ENCODE data around the gene SPP1.
"Not testable (repeated sequence)": the region's sequence is repeated elsewhere in the genome, so short reads cannot be mapped to it uniquely, and the experiment has no call there.

Gene SPP1

GRCh38 chr4:87975466-87975865 is at the start of gene SPP1:
Gene SPP1 (plus strand): TSS chr4:87975714. CDS start chr4:87976896, 1,182 bp downstream.
- DNase-seq (ENCODE audit: insufficient read length, low spot score) (no peak), FAIRE-seq (no peak)

DNA sequence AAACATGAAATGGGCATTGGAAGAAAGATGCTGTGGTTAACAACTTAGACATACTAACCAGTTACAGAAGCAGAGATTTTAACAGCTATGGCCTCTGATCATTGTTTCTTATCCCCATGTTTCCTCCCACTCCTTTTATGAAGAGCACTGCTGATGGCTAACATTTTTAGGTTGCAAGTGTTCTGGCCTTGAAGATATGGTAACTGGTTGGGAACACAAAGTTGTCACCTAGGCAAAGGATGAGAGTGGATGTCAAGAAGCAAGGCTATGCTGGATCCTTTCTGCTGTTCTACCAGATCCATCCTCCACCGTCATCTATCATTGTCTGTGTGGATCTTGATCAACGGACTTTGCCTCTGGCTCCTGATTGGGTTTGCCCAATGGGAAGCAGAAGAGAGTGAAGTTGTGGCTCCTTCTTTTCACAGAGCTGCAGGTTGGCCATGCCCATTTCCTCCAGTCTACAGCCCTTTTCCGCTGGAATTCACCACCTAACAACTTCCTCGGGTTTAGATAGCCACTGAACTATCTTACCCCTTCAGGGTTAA is 48.9 kb upstream of the SPP1 start:
- FAIRE-seq, result no peak
- DNase-seq (ENCODE audit: insufficient read length, low spot score), result no peak

DNA sequence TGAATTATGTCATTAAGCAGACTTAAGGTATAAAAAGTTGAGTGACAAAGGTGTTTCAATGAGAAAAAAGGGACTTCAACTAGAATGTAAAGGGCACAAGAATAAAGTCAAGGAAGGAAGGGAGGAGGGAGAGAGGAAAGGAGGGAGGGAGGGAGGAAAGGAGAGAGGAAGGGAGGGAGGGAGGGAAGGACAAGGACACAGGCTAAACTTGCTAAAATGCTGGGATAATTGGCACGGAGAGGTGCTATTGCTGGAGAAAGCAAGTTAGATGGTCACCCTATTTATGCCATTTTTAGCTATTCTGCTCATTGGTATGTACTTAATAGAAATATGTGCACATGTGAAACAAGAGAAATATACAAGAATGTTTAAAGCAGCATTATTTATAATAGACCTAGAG is 44.9 kb upstream of the SPP1 start:
- FAIRE-seq, result no peak
- DNase-seq (ENCODE audit: insufficient read length, low spot score), result no peak

GRCh38 chr4:87931932-87932331 is 43.6 kb upstream of the SPP1 start:
- DNase-seq (ENCODE audit: insufficient read length, low spot score), result no peak
- no peak for FAIRE-seq

- FAIRE-seq, result no peak
Measured at GRCh38 chr4:87932718-87933141, 42.8 kb upstream of the SPP1 start.

GRCh38 chr4:87933337-87933736 is 42.2 kb upstream of the SPP1 start:
- FAIRE-seq (no peak), DNase-seq (ENCODE audit: insufficient read length, low spot score) (no peak)

More at GRCh38 chr4:87932718-87933141, 42.8 kb upstream of the SPP1 start:
- no peak for DNase-seq (ENCODE audit: insufficient read length, low spot score)

DNA sequence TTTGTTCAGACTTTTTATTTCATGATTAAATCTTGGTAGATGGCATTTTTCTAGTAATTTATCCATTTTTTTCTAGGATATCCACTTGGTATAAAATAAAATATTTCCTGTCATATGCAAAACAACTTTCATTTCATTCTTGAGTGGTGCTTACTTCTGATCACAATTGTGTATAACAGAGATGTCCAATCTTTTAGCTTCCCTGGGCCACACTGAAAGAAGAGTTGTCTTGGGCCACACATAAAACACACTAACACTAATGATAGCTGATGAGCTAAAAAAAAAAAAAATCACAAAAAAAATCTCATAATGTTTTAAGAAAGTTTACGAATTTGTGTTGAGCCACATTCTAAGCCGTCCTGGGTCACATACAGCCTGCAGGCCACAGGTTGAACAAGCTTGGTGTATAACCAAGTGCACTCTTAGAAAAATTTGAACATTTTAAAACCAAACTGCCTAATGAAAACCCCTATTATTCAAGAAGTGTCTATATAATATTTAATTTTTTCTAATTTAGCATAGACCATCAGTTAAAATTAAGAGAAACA is 41.3 kb upstream of the SPP1 start:
- DNase-seq (ENCODE audit: insufficient read length, low spot score), result no peak
- FAIRE-seq, result no peak

- no peak for DNase-seq (ENCODE audit: insufficient read length, low spot score)
- no peak for FAIRE-seq
Measured at GRCh38 chr4:87934973-87935372, 40.5 kb upstream of the SPP1 start.

DNA sequence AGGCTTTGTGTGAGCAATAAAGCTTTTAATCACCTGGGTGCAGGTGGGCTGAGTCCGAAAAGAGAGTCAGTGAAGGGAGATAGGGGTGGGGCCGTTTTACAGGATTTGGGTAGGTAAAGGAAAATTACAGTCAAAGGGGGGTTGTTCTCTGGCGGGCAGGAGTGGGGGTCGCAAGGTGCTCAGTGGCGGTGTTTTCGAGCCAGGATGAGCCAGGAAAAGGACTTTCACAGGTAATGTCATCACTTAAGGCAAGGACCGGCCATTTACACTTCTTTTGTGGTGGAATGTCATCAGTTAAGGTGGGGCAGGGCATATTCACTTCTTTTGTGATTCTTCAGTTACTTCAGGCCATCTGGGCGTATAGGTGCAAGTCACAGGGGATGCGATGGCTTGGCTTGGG is 39.6 kb upstream of the SPP1 start:
- DNase-seq (ENCODE audit: insufficient read length, low spot score); FAIRE-seq: not testable (repeated sequence)

- FAIRE-seq, result no peak
- DNase-seq (ENCODE audit: insufficient read length, low spot score), result no peak
Measured at GRCh38 chr4:87937523-87937922, 38.0 kb upstream of the SPP1 start.

DNA sequence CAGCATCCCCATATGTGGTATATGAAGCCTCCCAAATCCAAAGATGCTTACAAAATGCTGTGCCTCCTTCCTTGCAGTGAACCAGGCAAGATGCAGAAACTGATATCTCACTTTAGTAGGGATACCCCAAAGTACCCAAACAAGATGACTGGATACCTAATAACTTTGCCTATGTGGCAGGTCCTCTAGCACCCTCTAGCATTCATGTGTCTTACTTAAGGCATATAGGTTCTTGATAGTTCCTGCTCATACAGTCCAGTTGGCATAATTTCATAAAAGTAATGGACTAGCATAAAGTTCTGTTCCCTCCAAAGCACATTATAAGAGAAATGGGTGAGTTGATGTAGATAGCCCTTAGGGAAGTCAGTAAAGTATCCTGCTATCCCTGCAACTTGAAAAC is 36.8 kb upstream of the SPP1 start:
- DNase-seq (ENCODE audit: insufficient read length, low spot score) (no peak), FAIRE-seq (no peak)

GRCh38 chr4:87939978-87940690 is 35.4 kb upstream of the SPP1 start:
- DNase-seq (ENCODE audit: insufficient read length, low spot score) (no peak), FAIRE-seq (no peak)

GRCh38 chr4:87940809-87941208 is 34.7 kb upstream of the SPP1 start:
- DNase-seq (ENCODE audit: insufficient read length, low spot score); FAIRE-seq: not testable (repeated sequence)

DNA sequence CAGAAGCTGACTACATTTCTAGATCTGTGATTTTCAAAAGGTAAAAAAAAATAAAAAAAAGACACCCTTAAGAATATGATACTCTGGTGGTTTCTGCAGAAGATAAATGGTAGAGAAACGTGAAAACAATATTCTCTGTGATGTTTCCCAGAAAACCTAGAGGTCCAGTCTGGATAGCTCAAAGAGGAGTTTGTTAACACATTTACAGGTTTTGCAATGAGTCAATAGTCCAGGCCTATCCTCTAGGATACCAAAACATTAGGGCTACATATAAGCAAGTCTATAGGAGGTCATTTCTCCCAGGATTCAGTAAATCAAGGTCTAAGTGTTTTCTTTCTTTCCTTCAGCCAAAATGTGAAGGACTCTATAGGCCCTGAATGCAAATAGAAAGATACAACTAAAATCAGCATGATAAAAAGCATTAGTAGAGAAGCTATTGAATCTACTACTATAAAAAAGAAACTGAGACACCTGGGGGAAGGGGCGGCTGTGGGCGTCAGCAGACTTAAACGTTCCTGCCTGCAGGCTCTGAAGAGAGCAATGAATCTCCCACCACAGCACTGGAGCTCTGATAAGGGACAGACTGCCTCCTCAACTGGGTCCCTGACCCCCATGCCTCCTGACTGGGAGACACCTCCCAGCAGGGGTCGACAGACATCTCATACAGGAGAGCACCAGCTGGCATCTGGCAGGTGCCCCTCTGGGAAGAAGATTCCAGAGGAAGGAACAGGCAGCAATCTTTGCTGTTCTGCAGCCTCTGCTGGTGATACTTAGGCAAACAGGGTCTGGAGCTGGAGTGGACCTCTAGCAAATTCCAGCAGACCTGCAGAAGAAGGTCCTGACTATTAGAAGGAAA is 33.7 kb upstream of the SPP1 start:
- DNase-seq (ENCODE audit: insufficient read length, low spot score) (no peak), FAIRE-seq (no peak)

DNA sequence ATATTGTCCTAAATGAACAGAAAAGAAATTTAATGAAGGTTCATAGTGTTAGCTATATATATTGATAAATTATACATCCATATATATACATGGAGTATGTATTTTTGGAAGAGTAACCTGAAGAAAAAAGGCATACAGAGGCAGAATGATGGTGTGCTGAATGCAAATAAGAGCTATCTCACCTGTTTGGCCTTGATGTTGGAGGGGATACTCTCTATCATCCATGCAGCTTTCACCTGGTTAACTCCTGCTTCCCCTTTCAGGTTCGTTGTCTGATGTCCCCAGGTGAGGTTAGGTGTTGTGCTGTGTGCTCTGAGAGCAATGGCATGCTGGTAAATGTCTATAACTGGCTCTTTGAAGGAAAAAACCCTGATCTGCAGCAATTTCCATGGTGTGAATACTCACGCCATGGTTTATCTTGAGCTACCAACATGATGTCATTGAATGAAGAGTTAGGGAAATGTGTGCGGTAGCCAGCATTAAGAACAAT is 31.8 kb upstream of the SPP1 start:
- FAIRE-seq, result no peak
- no peak for DNase-seq (ENCODE audit: insufficient read length, low spot score)

GRCh38 chr4:87944967-87945366 is 30.5 kb upstream of the SPP1 start:
- DNase-seq (ENCODE audit: insufficient read length, low spot score) (no peak), FAIRE-seq (no peak)

GRCh38 chr4:87946766-87947165 is 28.7 kb upstream of the SPP1 start:
- FAIRE-seq (no peak), DNase-seq (ENCODE audit: insufficient read length, low spot score) (no peak)

- no peak for DNase-seq (ENCODE audit: insufficient read length, low spot score)
- FAIRE-seq, result no peak
Measured at GRCh38 chr4:87947381-87948160, 27.9 kb upstream of the SPP1 start.

DNA sequence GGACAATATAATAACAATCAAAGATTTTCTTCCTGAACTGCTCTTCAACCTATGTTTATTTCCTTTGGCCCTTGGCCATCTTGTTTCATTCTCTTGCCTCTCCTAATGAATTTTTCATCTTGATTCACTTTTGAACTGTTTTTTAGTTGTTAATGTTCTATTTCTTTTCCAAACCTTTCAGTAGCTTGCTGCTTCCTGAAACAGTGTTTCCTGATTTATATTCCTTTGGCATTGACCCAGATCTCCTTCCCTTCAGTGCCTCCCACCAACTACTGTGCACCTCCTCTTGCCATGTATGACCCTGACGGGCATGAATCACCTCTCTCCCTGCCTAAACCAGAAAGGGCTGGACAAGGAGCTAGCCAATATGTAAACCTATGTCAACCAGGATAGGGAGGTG is 25.6 kb upstream of the SPP1 start:
- FAIRE-seq, result no peak
- no peak for DNase-seq (ENCODE audit: insufficient read length, low spot score)

DNA sequence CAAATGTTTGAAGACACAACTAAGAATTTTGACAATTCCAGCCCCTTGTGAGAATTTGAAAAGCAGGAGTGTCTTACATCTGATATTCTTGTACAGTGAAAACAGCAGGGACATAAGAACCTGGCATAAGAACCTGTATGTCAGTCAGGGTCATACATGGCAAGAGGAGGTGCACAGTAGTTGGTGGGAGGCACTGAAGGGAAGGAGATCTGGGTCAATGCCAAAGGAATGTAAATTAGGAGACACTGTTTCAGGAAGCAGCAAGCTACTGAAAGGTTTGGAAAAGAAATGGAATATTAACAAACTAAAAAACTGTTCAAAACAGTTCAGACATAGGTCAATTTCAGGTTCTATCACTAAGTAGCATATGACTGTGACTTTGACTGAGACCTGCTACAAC is 25.0 kb upstream of the SPP1 start:
- no peak for DNase-seq (ENCODE audit: insufficient read length, low spot score)
- FAIRE-seq, result peak; percentile 55
